Fibroblast of villous mesenchyme (primary cell): ENCODE measurements around the gene METTL24. TPM values are rescaled to one million over a fixed set of nuclear protein-coding genes. Genes with fewer than 3 reads are reported as not detected.

Experiments used
- DNase-seq: peaks from one replicate; pipeline ENCODE4 v3.0.0-alpha.2; 2010; ENCODE audit warnings: low read depth
- H3K4me3 ChIP-seq: 2 replicates; pipeline ENCODE4 v1.5.1; 2011; ENCODE audit warnings: low read depth, mild to moderate bottlenecking, low read length
- total RNA-seq: library from RNA; depleted of rRNA; stranded (reverse); fragments of >200 nt; gene quantifications from 2 replicates; pipeline ENCODE4 v1.2.3, GENCODE V29; 2012
- TF ChIP-seq, protein P1 (sequence below): IDR thresholded peaks from 2 replicates; pipeline ENCODE4 v1.5.1; 2012; ENCODE audit warnings: low read depth, mild to moderate bottlenecking, low read length; ENCODE audit not compliant: insufficient read depth

The METTL24 gene
- total RNA-seq, 1 donor = not detected

GRCh38 chr6:110324548-110324947, 33.6 kb downstream of the METTL24 start:
- no peak overlapping the region for H3K4me3 ChIP-seq
- DNase-seq = no peak
- TF ChIP-seq, protein P1, sequence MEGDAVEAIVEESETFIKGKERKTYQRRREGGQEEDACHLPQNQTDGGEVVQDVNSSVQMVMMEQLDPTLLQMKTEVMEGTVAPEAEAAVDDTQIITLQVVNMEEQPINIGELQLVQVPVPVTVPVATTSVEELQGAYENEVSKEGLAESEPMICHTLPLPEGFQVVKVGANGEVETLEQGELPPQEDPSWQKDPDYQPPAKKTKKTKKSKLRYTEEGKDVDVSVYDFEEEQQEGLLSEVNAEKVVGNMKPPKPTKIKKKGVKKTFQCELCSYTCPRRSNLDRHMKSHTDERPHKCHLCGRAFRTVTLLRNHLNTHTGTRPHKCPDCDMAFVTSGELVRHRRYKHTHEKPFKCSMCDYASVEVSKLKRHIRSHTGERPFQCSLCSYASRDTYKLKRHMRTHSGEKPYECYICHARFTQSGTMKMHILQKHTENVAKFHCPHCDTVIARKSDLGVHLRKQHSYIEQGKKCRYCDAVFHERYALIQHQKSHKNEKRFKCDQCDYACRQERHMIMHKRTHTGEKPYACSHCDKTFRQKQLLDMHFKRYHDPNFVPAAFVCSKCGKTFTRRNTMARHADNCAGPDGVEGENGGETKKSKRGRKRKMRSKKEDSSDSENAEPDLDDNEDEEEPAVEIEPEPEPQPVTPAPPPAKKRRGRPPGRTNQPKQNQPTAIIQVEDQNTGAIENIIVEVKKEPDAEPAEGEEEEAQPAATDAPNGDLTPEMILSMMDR = no peak

DNA sequence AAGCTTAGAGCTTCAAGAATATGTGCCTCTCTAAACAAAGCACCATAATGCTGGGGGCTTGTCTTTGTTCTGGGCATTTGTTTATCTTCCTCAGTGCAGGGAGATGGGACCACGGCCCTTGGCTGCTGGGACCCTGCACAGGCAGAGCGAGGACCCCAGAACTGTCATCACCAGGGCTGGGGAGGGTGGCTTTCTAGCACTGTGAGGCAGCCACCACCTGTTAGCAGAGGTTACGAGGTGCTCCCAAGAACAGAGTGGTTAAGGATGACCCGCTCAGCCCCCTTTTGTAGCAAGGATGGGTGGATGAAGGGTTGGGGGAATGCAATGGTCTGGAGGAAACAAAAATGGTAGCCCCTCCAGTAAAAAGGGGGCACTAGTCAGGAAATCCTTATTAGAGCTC, 34.9 kb downstream of the METTL24 start:
- no peak overlapping the region for H3K4me3 ChIP-seq
- TF ChIP-seq, protein P1 = no peak
- DNase-seq = no peak

GRCh38 chr6:110322874-110323242, 35.3 kb downstream of the METTL24 start:
- no peak for DNase-seq
- H3K4me3 ChIP-seq = no peak overlapping the region
- TF ChIP-seq, protein P1 = no peak

DNA sequence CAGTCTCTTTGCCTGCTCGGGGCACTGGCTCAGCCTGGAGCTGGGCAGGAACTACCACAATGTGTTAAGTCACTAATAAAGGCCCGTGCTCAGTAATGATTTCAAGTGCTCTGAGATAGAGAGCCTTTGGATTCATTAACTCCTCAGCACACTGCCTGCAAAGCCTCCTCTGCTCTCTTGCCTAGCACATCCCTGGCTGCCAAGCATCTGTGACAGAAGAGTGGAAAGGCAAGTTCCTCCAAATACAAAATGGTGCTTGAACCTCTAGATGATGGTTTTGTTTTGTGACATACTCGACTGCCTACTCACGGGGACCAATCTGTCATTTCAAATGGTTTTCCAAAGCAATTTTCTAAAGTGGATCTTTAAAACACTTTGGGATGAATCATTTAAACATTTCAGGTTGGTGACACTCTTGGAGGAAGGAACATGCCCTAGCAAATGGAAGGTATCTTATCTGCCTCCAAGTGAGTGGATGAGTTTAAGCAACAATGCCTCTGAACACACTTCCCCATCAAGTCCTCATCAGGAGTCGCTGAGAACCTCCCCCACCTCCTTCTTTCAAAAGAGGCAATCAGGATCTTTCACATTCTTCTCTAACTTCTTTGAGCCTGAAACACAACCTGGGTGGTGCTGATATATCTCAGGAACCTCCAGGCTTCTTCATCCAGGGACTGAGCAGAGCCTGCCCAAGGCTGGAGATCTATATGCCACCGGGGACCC, 35.8 kb downstream of the METTL24 start:
- TF ChIP-seq, protein P1 = no peak
- no peak overlapping the region for H3K4me3 ChIP-seq
- no peak for DNase-seq

DNA sequence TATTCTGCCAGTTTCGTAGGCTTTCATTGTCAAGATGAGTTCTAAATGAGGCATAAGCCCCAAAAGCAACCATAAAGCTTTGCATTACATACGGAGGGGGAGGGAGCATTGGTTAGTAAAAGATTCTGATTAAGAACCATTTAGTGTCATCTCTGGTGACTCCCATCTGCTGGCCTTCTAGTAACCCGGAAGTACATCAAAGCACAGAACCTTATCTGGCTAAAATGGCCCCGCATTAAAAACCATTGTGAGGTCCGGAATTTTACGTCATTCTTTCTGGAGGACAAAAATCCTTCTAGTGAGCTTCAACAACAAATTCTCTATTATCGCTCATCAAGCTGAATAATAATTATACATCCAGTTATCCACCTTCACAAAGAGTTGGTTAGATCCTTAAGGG, 37.8 kb downstream of the METTL24 start:
- TF ChIP-seq, protein P1 = no peak
- H3K4me3 ChIP-seq = no peak overlapping the region
- DNase-seq = no peak

DNA sequence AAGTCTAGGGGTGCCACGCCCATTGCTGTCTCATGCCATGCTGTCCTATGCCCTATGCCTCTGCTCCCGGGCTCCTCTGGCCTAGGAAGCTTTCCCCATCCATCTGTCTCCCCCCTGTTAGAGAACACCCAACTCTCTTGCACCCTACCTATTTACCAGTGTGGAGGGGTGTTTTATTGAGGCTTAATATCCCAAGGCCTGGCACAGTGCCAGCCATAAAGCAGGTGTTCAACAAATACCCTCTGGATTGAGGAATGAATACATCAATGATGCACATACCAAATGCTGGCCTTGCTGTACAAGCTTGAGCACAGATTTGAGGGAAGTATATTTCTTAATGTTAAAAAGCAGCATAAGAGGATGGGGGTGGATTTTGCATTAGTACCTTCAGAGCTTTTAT, 38.3 kb downstream of the METTL24 start:
- H3K4me3 ChIP-seq = no peak overlapping the region
- TF ChIP-seq, protein P1 = no peak

DNA sequence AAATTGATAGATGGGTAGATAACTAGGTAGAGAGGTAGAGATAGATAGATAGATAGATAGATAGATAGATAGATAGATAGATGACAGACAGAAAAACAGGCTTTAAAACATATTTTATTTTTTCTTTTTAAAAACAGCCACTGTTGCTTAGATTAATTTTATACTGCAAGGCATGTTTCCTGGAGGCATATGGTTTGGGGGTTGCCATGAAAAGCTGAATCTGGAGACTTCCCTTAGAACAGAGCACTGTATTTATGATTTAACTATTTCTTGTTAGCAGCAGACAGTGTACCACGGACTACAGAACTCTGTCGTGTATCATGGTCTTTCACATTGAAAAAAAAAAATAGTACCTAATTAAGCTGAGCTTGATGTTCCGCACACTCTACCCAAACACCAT, 38.8 kb downstream of the METTL24 start:
- H3K4me3 ChIP-seq = no peak overlapping the region
- TF ChIP-seq, protein P1 = no peak
- DNase-seq = no peak

More for the DNA sequence above, 38.3 kb downstream of the METTL24 start:
- DNase-seq = no peak
